ENCODE data around the gene XAB2. TPM values are rescaled to one million over a fixed set of nuclear protein-coding genes. Genes with fewer than 3 reads are reported as not detected.

XAB2 gene
- total RNA-seq, 2 experiments from 2014 or later, result 42.3 to 44.8 TPM

- CTCF ChIA-PET, result interaction anchor here (1.4 kb wide), 1 partner anchor 10 kb away, joined by 3 read pairs; the partner anchor contains the start of genes PET100 and XAB2
- POLR2A ChIA-PET, result no interaction called here
These were observed 9.5 kb downstream of the XAB2 start for GRCh38 chr19:7619671-7620441.

GRCh38 chr19:7618771-7619510 lies 10.4 kb downstream of the XAB2 start:
- ChIA-PET CTCF (no interaction called here), POLR2A (no interaction called here)

DNA sequence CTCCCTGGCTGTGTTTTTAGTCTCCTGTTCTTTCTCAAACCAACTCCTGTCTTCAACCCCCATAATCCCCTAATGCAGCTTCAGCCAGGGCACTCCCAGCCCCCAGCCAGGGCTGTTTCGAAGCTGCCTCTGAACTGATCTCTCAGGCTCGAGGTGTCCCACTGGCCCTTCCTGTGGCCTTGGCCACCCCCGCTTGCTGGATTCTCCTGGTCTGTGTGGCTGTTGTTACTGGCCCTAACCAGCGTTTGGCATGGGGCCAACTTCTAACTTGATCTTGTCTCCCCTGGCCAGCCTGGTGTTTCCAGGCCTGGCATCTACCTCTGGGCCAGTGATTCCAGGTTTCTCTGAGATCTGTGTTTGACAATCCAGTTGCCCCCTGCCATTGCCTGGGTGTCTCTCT lies 11.0 kb downstream of the XAB2 start:
- ChIA-PET CTCF (no interaction called here), POLR2A (no interaction called here)

DNA sequence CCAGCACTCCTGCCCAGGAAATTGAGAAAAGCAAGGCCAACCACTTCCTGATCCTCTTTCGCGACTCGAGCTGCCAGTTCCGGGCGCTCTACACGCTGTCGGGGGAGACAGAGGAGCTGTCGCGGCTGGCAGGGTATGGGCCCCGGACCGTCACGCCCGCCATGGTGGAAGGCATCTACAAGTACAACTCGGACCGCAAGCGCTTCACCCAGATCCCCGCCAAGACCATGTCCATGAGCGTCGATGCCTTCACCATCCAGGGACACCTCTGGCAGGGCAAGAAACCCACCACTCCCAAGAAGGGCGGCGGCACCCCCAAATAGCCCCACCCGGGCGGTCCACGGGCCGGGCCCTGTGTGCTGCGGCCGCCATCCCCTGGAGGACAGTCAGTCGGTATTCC lies 11.6 kb downstream of the XAB2 start:
- ChIA-PET POLR2A (no interaction called here), CTCF (interaction anchor here (0.5 kb wide), 1 partner anchor 225 kb away, joined by 3 read pairs; no protein-coding TSS in a partner anchor)

- ChIA-PET POLR2A (no interaction called here), CTCF (no interaction called here)
These were observed 12.2 kb downstream of the XAB2 start for GRCh38 chr19:7617172-7617571.

GRCh38 chr19:7614859-7615741 lies 14.2 kb downstream of the XAB2 start:
- POLR2A ChIA-PET, result no interaction called here

GRCh38 chr19:7612282-7613274 lies 16.8 kb downstream of the XAB2 start:
- ChIA-PET POLR2A (no interaction called here), CTCF (no interaction called here)

More at GRCh38 chr19:7614859-7615741, 14.2 kb downstream of the XAB2 start:
- CTCF ChIA-PET, result no interaction called here

GRCh38 chr19:7611541-7612279 lies 17.6 kb downstream of the XAB2 start:
- POLR2A ChIA-PET, result no interaction called here
- CTCF ChIA-PET, result no interaction called here

GRCh38 chr19:7610491-7611240 lies 18.7 kb downstream of the XAB2 start:
- ChIA-PET POLR2A (no interaction called here), CTCF (no interaction called here)

DNA sequence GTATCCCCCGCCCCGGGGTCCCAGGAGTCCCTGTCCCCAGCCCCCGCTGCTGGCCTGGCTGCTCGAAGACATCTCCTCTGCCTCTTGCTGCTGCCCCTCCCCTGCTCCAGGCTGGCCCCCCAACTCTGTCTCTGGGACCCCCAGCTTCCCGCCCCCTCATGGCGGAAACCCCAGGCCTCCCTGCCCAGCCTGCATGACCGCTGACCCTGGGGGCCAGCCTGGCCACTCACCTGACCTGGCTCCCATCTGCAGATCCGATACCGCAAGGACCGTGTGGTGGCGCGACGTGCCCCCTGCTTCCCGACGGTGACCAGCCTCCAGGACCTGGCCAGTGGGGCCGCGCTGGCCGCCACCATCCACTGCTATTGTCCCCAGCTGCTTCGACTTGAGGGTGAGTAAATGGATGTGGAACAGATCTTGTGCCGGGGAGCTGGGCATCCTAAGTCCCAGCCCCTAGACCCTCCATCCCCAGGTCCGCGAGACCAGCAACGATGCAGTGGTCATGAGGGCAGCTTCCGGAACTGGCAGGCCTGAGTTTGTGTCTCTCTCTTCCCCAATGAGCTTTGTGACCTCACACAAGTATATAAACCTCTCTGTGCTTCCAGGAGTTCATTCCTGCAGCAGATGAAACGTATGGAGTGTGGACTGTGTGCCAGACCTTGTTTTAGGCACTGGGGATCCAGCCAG lies 21.3 kb downstream of the XAB2 start:
- CTCF ChIA-PET, result interaction anchor here (0.5 to 1.6 kb wide), 4 partner anchors 11 to 491 kb away, joined by 3 to 4 read pairs (median 4); no protein-coding TSS in a partner anchor
- POLR2A ChIA-PET, result no interaction called here

GRCh38 chr19:7607212-7607873 lies 22.0 kb downstream of the XAB2 start:
- ChIA-PET POLR2A (no interaction called here), CTCF (interaction anchor here (0.5 to 1.6 kb wide), 3 partner anchors 11 to 383 kb away, joined by 3 to 4 read pairs (median 4); no protein-coding TSS in a partner anchor)

DNA sequence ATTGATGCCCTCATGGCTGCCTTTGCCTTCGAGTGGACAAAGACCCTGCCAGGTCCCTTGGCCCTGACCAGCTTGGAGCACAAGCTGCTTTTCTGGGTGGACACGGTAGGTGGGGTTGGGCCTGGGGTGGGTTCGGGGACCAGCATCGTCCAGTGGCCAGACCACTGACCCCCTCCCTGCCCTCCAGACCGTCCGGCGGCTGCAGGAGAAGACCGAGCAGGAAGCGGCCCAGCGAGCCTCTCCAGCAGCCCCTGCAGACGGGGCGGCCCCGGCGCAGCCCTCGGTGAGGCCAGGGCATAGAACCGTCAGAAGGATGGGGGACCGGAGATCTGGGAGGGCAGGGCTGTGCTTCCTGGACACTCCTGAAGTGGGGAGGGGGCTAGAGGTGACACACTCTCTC lies 23.1 kb downstream of the XAB2 start:
- CTCF ChIA-PET, result no interaction called here
- POLR2A ChIA-PET, result no interaction called here

GRCh38 chr19:7605490-7606222 lies 23.7 kb downstream of the XAB2 start:
- CTCF ChIA-PET, result interaction anchor here (0.8 kb wide), 1 partner anchor 264 kb away, joined by 3 read pairs; no protein-coding TSS in a partner anchor
- POLR2A ChIA-PET, result interaction anchor here (0.6 kb wide), 1 partner anchor 24 kb away, joined by 4 read pairs; no protein-coding TSS in a partner anchor

- ChIA-PET CTCF (interaction anchor here (1.0 kb wide), 1 partner anchor 36 kb away, joined by 3 read pairs; no protein-coding TSS in a partner anchor), POLR2A (no interaction called here)
These were observed 25.4 kb downstream of the XAB2 start for GRCh38 chr19:7603919-7604318.

- POLR2A ChIA-PET, result no interaction called here
- CTCF ChIA-PET, result no interaction called here
These were observed 26.3 kb downstream of the XAB2 start for GRCh38 chr19:7602935-7603497.

Measured in activated CD8-positive, alpha-beta memory T cell treated with anti-CD3 and anti-CD28 coated beads for 36 hours (primary cell).